Right renal pelvis (tissue), 4 donors: ENCODE results near the gene TBC1D14. TPM values are rescaled to one million over a fixed set of nuclear protein-coding genes. Genes with fewer than 3 reads are reported as not detected.

Source experiments
- DNase-seq, 4 donors: peaks; one replicate each; pipeline ENCODE4 v3.0.0-alpha.2; 2013; ENCODE audit warnings: low read depth in 4 of 4, low spot score in 3 of 4, missing footprints in 1 of 4
- polyA plus RNA-seq, 4 donors: library from polyadenylated mRNA; unstranded; fragments of 120-200 nt; gene quantifications; one replicate each; pipeline ENCODE4 v1.2.1, GENCODE V29; 2013; ENCODE audit not compliant: insufficient read length in 4 of 4

TBC1D14 gene
- polyA plus RNA-seq, 4 donors, result 55.9 to 67.6 (median 62.0) TPM

DNA sequence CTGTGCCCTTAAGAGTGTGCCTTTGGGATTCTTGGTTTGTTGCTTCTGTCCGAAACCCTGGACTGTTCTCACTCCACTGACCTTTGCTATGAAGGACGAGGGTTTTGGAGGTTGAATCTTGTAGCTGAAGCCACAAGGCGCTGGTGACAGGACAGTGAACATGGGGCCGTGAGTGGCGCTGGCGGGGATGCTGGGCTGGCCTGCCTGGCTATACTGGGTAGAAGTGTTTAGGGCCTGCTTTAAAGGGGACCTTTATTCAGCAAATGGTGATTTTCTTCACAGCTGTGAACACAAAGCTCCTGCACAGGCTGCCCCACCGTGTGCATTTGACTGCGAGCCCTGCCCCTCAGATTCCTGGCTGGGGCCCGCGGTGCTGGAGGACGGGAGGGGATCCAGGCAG lies 106.5 kb downstream of the TBC1D14 start:
- DNase-seq, result no peak

DNA sequence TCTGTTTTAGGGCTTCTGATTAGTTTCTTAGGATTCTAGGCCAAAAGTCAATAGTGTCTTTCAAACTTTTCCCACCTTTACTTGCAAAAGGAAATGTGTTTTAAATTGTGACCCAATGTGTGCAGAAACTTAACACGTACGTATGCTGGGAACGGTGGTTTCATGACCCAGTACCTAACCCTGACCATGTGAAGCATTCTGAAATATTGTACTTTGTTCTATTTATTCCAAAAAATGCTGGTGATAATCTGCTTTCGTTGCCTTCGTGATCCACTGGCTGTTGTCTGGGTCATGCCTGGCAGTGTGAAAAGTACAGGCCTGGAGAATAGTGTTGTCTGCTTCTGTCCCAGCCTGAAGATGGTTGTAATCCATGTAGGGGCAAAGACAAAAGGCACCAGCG lies 106.9 kb downstream of the TBC1D14 start:
- no peak for DNase-seq

DNA sequence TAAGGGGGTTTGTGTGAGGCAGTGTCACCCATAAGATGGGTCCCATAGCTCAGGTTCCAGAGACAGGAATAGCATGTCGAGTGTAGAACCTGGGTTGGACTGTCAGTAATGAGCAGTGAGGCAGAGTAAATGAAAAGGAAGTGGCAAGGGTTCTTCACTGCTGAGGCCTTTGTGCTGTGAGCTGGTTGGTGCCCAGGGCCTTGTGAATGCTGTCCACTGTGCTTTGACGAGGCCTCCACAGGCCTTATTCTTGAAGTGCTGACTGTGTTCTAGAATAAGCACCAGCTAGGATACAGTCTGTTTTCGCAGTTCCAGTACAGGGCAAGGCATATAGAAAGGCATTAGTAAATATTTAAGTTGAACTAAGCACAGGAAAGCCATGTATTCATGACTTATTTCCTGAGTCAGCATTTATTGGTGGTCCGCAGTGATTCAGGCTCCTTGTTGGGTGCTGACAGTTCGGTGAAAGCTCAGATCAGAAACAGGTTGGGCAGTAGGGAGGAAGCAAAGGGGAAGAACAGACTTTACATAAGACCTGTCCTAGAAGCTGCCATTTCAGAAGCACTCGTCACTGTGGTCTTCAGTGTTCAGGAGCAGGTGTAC lies 107.9 kb downstream of the TBC1D14 start:
- no peak for DNase-seq

DNA sequence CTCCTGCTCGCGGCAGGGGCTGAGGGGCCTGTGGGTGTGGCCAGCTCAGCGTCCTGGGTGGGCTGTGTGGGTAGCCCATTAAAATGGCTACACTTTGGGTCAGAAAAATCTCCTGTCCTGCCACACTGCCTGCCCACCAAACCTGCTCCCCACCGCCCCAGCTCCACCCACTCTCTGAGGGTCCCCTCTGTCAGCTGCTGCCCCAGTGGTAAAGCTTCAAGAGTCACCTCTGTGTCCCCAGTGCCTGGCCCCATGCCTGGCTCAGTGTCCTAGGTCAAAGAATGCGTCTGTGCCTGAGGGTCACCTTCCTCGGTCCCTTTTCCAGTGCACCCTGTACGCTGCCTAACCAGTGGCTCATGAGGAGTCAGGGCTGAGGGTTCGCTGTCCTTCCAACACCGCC lies 108.7 kb downstream of the TBC1D14 start:
- DNase-seq, result no peak

DNA sequence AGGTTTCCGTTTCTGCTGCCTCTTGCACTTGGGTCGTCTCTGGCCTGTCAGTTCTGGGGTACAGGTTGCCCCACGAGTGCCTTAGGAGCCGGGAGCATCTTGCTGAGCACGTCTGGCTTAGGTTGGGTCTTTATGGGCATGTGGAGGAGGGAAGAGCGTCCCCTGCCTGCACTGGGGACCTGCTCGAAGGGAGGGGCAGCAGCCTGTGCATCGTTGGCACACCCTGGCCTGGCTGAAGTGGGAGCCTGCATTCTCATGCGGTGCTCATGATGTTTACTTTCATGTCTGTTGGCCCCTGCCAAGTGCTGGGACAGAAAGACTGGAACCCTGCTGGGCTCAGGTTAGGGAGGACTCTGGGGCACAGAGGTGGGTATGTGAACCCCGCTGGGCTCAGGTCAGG lies 109.7 kb downstream of the TBC1D14 start:
- no peak for DNase-seq

DNA sequence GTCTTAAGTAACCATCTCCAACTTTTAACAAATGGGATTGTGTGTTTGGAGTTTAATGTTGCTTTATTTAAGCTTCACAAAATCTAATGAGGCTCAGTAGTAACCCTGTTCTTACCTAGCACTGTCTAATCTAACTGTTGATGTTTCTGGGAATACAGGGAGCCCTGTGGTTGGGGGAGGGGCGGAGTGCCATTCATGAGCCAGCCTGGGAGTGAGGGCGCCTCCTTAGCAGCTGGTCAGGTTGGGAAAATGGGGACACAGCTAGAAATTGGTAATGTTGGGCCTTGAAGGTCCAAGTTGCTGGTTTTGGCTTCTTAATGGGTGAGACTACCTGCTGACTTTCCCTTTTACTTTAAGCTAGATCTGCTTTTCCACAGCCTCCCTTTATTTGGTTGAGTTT lies 110.7 kb downstream of the TBC1D14 start:
- no peak for DNase-seq

DNA sequence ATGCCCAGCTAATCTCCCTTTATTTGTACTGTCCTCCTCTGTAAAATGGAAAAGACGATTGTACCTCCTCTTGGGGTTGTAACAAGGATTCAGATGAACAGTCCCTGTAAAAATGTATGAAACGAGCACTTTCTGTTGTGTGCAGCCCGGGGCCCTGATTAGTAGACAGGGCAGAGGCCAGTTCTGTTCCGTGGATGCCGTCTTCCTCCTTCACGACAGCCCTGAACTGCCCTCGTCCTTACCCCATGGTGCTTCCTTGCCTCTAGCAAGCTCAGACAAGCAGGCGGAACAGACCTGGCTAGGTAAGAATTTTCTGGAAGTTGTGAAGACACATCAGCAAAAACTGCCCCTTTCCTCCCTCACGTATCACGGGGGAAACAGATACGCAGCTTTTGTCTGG lies 111.2 kb downstream of the TBC1D14 start:
- no peak for DNase-seq

DNA sequence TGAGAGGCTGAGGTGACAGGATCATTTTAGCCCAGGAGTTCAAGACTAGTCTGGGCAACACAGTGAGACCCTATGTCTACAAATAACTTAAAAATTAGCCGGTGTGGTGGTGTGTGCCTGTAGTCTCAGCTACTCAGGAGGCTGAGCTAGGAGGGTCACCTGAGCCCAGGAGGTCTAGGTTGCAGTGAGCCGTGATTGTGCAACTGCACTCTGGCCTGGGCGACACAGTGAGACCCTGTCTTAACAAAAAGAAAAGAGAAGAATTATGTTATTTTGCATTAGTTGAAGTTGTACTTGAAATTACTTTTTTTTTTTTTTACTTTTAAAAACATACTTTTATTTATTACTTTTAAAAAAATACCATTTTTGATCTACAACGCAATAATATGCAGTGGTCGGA lies 111.7 kb downstream of the TBC1D14 start:
- DNase-seq, result no peak

DNA sequence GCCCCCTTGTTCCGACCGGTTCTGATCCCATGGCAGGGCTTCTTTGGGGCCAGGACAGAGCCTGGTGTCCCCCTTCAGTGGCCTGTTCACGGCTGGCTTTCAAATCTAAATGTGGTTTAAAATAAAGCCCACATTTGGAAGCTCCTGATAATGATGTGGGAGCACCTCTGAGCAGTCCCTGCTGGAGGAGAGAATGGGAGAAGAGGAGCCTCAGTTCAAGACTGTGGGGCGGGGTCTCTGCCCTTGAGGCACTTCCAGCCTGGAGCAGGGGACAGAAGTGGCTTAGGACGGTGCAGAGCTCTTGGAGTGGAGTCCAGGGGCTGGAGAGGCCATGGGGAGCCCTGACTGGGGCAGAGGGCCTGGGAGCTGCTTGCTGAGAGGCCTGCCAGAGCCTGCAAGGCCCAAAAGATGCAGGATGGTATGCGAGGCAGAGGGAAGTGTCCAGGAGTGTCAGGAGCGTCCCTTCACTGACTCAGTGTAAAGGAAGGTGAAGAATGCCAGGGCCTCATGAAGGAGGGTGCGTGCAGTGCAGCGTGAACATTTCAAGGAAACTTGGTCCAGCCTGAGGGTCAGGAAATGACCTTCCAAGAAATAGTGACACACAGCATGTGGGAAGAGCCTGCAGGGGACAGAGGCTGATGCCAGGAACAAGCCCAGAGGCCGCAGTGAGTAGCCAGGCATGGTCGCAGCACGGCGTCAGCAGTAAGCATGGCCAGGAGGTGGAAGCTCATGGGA lies 112.5 kb downstream of the TBC1D14 start:
- DNase-seq, result no peak

DNA sequence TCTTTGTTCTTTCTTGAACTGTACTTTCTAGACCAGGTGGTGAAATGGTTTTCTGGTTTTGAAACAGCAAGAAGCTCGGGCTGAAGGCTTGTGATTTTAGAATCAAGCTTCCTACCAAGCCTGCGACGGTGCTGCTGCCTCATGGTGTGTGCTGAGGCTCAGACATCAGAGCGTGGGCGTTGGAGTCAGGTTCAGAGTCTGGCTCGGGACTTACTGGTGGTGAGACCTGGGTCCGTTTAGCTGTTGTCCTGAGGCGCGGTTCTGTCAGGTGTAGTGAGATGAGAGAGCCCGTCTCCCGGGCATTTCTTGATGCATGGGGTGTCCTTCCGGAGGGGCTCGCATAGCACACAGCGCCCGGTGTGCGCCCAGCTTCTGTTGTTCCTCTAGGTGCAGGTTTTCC lies 113.9 kb downstream of the TBC1D14 start:
- DNase-seq, result no peak

DNA sequence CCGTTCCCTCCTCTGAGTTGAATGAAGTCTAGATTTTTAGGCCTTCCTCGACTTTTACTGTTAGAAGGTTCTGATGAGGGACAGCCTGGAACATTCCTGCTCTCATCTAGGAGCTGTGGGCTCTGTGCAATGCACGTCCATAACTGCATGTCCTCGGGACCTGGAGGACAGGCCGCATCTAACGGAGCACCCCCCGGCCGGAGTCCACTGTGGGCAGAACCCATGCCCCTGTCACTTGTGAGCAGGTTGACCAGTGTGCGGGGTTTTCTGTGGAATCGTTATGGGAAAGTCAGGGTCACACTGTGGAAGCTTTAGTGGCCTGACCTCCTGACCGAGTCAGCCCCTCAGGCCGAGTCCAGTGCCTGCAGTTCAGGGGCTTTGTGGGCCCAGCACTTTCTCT lies 114.3 kb downstream of the TBC1D14 start:
- no peak for DNase-seq

DNA sequence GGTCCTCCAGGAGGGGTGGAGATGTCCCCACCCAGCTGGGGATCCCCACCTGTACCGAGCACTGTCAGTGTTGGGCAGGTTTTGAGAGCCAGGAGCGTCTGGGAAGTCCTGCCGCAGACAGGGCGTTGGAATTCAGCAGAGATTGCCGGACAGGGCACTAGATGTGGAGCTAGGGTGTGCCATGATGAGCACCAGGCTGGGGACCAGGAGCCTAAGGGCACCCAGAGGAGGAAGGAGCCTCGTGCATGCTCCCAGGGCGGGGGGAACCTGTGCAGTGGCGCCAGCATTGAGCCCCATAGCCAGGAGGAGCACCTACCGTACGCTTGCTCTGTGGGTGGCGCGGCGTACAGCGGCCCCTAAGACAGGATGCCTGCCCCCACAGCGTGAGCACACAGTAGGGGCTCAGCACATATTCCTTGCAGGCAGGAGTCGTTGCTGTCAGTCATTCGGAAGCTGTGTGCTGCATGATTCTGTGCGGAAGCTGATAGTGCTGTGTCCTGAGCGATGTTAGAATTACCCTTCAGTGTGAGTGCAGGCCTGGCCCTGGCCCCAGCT lies 114.8 kb downstream of the TBC1D14 start:
- no peak for DNase-seq

DNA sequence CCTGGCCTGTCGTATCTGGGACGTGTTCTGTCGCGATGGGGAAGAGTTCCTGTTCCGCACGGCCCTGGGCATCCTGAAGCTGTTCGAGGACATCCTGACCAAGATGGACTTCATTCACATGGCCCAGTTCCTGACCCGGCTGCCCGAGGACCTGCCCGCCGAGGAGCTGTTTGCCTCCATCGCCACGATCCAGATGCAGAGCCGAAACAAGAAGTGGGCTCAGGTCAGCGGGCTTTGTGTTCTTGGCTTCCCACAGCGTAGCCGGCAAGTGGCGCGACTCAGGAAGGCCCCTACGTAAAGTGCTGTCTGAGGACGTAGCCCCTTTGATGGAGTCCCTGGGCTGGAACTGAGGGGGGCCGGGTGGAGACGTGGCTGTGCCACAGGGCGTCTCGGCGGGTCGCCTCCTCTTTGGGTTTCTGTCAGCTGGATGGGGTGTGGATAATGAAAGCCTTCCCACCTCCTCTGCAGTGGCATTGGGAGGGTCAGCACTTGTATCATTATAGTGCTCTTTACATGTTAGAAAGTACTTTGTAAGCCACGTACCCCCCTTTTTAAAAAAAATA lies 115.5 kb downstream of the TBC1D14 start:
- DNase-seq, result no peak

DNA sequence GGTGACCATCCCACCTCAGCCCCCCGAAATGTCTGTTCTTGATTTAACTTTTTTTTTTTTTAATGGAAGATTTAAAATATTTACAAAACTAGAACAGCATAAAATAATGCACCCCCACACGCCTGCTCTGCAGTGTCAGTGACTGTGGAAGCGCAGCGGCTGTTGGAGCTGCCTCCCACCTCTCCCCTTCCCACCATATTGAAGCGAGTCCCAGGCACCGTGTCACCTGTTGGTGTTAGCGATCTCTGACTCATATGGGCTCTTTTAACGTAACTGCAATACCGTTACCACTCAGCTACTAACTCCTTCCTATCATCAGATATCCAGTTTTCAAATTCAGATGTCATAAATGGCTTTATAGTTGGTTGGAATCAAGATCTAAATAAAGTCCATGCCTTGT lies 116.5 kb downstream of the TBC1D14 start:
- DNase-seq, result no peak

DNA sequence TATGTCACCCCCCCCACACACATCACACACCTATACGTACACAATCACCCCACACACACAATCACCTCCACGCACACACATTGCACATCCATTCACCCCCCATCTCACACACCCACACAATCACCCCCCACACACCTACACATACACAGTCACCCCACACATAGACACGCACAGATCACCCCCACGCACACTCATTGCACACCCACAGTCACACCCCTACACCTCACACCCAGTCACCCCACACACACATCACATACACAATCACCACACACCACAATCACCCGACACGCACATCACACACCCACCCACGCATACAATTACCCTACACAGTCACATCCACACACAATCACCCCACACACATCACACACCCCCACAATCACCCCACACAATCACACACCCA lies 117.7 kb downstream of the TBC1D14 start:
- DNase-seq, result no peak

DNA sequence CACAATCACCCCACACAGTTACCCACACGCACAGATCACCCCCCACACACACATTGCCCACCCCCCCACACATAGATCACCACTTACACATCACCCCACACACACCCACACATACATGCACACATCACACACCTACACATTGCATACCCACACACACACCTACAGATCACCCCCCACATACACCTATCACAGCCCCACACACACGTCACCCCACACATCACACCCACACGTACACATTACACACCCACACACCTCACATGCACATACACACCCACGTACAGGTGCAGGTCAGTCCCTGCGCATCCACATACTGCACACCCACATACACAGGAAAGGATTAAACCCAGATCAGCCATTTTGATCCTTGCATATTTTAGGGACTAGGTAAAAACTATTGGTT lies 118.3 kb downstream of the TBC1D14 start:
- no peak for DNase-seq

DNA sequence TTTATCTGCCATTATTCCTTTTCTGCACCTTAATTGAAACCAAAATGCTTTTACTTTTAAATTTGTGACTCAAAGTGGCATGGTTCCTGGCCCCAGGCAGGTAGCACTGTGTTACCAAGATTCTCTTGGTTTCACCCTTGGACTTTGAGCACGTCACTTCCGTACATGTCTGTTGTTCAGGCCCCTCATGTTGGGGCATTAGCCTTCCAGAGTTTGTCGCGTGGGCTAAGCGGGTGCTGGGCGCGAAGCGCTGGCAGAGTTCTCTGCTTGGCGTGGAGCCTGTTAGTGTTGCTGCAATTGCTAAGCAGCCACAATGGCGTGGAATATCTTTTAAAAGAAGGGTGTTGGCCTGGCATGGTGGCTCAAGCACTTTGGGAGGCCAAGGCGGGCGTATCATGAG lies 119.6 kb downstream of the TBC1D14 start:
- DNase-seq, result no peak

DNA sequence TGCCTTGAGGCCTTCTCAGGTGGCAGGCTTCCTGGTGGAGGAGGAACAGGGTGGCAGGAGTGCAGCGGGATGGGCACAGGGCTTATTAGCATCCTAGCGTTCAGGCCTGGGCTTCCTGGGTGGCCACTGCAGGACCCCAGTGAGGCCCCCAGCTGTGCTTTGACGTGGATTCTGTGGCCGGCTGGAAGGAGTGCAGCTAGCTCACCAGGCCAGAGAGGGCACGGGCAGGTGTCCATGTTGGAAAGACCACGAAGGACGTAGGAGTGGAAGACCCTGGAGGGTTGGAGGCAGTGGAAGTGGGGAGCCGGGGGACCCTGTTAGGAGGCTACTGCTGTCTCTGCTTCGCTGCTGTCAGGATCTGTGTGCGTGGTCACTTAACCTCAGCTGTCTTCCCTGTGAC lies 120.3 kb downstream of the TBC1D14 start:
- no peak for DNase-seq

DNA sequence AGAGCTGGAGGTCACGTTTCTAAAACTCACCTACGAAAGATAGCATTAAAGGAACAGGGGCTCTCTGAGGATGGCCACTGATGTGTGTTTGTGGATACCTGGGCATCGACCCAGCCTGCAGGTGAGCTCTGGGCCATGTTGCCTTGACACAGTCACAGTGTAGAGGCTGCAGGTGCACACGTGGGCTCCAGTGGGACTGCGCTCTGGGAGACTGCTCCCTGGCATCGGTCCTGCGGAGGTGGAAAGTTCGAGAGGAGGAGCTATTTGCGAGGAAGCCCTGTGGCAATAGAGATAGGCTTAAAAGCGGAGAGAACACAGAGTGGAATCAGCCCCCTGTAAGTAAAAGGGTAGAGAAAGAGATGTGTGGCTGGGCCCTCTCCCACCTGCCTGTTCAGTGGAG lies 121.2 kb downstream of the TBC1D14 start:
- no peak for DNase-seq

DNA sequence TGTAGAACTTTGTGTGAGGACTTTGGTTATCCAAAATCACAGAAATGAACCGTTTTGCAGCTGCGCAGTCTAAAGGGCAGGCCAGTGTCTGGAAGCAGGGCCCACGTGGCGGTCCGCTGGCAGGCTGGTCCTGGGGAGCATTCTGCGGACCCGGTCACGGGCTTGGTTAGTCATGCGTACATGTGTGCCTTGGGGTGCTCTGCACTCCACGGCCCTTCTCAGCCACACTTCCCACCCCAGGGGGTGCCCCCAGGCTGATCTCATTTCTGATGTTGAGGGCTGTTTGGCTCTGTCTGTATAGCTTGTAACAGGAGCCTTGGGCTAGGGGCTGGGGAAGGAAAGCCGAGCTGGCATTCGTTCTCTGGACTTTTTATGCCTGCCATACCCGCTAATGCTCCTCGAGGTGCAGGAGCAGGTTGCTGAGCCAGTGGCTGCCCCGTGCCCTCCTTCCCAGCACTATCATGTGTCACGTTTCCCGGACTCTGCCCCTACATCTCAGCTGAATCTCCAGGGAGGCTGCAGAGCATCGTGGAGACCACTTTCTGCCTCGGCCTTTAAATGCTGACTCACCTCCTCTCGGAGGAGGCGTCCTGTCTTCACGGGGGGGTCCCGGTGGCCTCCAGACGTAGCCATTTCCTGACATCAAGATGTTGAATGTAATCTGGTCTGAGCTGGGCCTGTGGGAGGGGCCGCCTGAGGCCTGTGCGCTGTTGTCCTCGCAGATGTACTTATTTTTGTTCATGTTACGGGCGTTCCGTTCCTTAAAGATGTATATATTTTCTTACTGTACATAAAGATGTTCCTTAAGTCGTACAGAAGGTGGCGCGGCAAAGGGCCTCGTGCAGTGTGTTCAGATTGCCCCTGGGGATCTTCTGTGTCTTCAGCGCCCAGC lies 122.2 kb downstream of the TBC1D14 start:
- DNase-seq, result no peak

DNA sequence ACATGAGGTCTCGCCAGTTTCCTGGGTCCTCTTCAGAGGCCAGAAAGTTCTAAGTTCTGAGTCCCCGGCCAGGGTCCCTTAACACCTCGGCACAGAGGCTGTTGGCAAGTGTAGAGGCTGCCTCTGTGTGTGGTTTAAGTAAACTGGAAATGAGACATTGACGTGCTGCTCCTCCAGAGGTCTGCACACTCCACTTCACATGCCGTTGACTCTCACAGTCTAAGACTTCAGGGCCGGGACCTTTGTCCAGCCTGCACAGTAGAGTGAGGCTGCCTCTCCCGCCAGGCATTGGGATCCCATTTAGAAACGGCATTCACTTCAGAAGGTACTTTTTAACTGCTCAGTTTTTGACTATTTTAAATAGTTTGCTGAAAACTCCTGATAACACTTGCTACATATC lies 123.0 kb downstream of the TBC1D14 start:
- DNase-seq, result no peak
